Measurements from ENCODE around the gene IL7R. TPM values are rescaled to one million over a fixed set of nuclear protein-coding genes. Genes with fewer than 3 reads are reported as not detected.

The IL7R gene
- total RNA-seq, 1 donor from 2014 or later: not detected

DNA sequence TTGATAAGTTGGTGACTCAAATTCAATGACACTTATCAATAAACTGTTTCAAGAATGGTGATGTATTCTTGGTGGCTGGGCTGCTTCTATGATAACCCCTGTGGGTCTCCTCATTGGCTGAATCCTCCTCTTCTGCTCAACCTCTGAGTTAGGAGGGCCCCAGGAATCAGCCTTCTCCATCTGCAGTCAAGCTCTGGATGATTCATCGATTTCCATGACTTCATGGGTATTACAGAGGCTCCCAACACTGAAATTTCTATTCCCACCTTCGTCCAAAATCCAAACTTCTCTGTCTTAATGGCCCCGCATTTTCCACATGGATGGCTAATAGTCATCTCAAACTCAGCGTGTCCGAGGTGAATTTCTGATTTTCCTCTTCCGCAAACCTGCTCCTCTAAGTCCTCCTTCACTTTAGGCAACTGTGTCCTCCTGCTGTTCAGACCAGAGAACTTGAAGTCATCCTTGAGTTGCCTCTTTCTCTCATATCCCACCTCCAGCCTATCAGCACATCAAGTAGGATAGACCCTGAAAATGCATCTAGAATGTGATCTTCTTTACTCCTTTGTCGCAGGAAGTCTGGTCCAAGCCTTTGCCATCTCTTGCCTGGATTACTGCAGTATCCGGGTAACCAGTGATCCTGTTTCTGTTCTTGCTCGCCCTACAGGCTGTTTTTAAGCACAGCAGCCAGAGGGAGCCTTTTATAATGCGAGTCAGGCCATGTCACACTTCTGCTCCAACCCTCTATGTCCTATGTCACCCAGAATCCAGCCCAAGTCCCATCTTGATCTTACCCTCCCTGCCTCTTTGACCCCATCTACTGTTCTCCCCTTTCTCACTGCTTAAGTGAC is 41.4 kb upstream of the IL7R start:
- Mint-ChIP-seq H3K9me3 (ENCODE audit: low read depth) (no peaks in the 10 kb centered on the region), H3K4me3 (ENCODE audit: low read depth) (no peak overlapping the region), H3K27me3 (no peaks in the 10 kb centered on the region), H3K36me3 (ENCODE audit: insufficient read depth) (no peaks in the 10 kb centered on the region), H3K4me1 (ENCODE audit: low read depth) (peaks cover 1% of the 10 kb centered on the region), H3K27ac (no peak overlapping the region)
- DNase-seq (ENCODE audit: low spot score, unreplicated experiment): no peak
- TF ChIP-seq, protein P1, sequence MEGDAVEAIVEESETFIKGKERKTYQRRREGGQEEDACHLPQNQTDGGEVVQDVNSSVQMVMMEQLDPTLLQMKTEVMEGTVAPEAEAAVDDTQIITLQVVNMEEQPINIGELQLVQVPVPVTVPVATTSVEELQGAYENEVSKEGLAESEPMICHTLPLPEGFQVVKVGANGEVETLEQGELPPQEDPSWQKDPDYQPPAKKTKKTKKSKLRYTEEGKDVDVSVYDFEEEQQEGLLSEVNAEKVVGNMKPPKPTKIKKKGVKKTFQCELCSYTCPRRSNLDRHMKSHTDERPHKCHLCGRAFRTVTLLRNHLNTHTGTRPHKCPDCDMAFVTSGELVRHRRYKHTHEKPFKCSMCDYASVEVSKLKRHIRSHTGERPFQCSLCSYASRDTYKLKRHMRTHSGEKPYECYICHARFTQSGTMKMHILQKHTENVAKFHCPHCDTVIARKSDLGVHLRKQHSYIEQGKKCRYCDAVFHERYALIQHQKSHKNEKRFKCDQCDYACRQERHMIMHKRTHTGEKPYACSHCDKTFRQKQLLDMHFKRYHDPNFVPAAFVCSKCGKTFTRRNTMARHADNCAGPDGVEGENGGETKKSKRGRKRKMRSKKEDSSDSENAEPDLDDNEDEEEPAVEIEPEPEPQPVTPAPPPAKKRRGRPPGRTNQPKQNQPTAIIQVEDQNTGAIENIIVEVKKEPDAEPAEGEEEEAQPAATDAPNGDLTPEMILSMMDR (IDR thresholded peaks at IDR 0.05; ENCODE audit: unreplicated experiment): peak; percentile 54

- peaks cover 1% of the 10 kb centered on the region for H3K4me1 Mint-ChIP-seq (ENCODE audit: low read depth)
- no peaks in the 10 kb centered on the region for H3K27me3 Mint-ChIP-seq
- no peak overlapping the region for H3K4me3 Mint-ChIP-seq (ENCODE audit: low read depth)
- H3K27ac Mint-ChIP-seq: no peak overlapping the region
- no peaks in the 10 kb centered on the region for H3K9me3 Mint-ChIP-seq (ENCODE audit: low read depth)
- H3K36me3 Mint-ChIP-seq (ENCODE audit: insufficient read depth): no peaks in the 10 kb centered on the region
- no peak for DNase-seq (ENCODE audit: low spot score, unreplicated experiment)
- TF ChIP-seq, protein P1 (IDR thresholded peaks at IDR 0.05; ENCODE audit: unreplicated experiment): no peak
Measured at GRCh38 chr5:35816881-35817521, 39.7 kb upstream of the IL7R start.

- Mint-ChIP-seq H3K36me3 (ENCODE audit: insufficient read depth) (no peaks in the 10 kb centered on the region), H3K27ac (no peak overlapping the region), H3K9me3 (ENCODE audit: low read depth) (no peaks in the 10 kb centered on the region), H3K4me3 (ENCODE audit: low read depth) (no peak overlapping the region), H3K4me1 (ENCODE audit: low read depth) (peaks cover 1% of the 10 kb centered on the region), H3K27me3 (peaks cover 6% of the 10 kb centered on the region)
- TF ChIP-seq, protein P1 (IDR thresholded peaks at IDR 0.05; ENCODE audit: unreplicated experiment): no peak
- no peak for DNase-seq (ENCODE audit: low spot score, unreplicated experiment)
Measured at GRCh38 chr5:35819026-35819425, 37.7 kb upstream of the IL7R start.

GRCh38 chr5:35819668-35820067 is 37.0 kb upstream of the IL7R start:
- Mint-ChIP-seq H3K27ac (no peak overlapping the region), H3K4me3 (ENCODE audit: low read depth) (no peak overlapping the region), H3K36me3 (ENCODE audit: insufficient read depth) (no peaks in the 10 kb centered on the region), H3K4me1 (ENCODE audit: low read depth) (peaks cover 1% of the 10 kb centered on the region), H3K9me3 (ENCODE audit: low read depth) (no peaks in the 10 kb centered on the region), H3K27me3 (peaks cover 8% of the 10 kb centered on the region)
- TF ChIP-seq, protein P1 (IDR thresholded peaks at IDR 0.05; ENCODE audit: unreplicated experiment): no peak
- no peak for DNase-seq (ENCODE audit: low spot score, unreplicated experiment)

GRCh38 chr5:35820735-35821134 is 36.0 kb upstream of the IL7R start:
- Mint-ChIP-seq H3K36me3 (ENCODE audit: insufficient read depth) (no peaks in the 10 kb centered on the region), H3K27me3 (peaks cover 8% of the 10 kb centered on the region), H3K9me3 (ENCODE audit: low read depth) (no peaks in the 10 kb centered on the region), H3K27ac (no peak overlapping the region), H3K4me3 (ENCODE audit: low read depth) (no peak overlapping the region), H3K4me1 (ENCODE audit: low read depth) (peaks cover 1% of the 10 kb centered on the region)
- TF ChIP-seq, protein P1 (IDR thresholded peaks at IDR 0.05; ENCODE audit: unreplicated experiment): no peak
- DNase-seq (ENCODE audit: low spot score, unreplicated experiment): no peak
